ENCODE measurements around the gene KRT78. TPM values are rescaled to one million over a fixed set of nuclear protein-coding genes. Genes with fewer than 3 reads are reported as not detected.

Gene KRT78
- total RNA-seq, 2 experiments from 2014 or later, result not detected

- H3K4me1 ChIP-seq (ENCODE audit: insufficient read depth, low read length, poor library complexity, severe bottlenecking), result no peaks in the 10 kb centered on the region
- no peaks in the 10 kb centered on the region for H3K36me3 ChIP-seq (ENCODE audit: insufficient read depth, low read length)
- no peak overlapping the region for H2AFZ ChIP-seq (ENCODE audit: low read length)
- no peak for DNase-seq (ENCODE audit: low spot score)
- CTCF ChIA-PET (ENCODE audit: unreplicated experiment), result no interaction called here
- no peak overlapping the region for H3K27ac ChIP-seq (ENCODE audit: low read depth, low read length, poor library complexity, severe bottlenecking)
- POLR2A ChIA-PET, result no interaction called here
- H3K79me2 ChIP-seq (ENCODE audit: insufficient read depth, low read depth, low read length), result no peaks in the 10 kb centered on the region
- H4K20me1 ChIP-seq (ENCODE audit: insufficient read depth, low read length), result no peaks in the 10 kb centered on the region
- TF ChIP-seq, protein P1, sequence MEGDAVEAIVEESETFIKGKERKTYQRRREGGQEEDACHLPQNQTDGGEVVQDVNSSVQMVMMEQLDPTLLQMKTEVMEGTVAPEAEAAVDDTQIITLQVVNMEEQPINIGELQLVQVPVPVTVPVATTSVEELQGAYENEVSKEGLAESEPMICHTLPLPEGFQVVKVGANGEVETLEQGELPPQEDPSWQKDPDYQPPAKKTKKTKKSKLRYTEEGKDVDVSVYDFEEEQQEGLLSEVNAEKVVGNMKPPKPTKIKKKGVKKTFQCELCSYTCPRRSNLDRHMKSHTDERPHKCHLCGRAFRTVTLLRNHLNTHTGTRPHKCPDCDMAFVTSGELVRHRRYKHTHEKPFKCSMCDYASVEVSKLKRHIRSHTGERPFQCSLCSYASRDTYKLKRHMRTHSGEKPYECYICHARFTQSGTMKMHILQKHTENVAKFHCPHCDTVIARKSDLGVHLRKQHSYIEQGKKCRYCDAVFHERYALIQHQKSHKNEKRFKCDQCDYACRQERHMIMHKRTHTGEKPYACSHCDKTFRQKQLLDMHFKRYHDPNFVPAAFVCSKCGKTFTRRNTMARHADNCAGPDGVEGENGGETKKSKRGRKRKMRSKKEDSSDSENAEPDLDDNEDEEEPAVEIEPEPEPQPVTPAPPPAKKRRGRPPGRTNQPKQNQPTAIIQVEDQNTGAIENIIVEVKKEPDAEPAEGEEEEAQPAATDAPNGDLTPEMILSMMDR (conservative IDR thresholded peaks at IDR 0.05; ENCODE audit: low read length), result no peak
- no peak for TF ChIP-seq EZH2phosphoT487 (IDR thresholded peaks at IDR 0.05; ENCODE audit: borderline replicate concordance, low read depth, low read length)
- no peak overlapping the region for H3K4me2 ChIP-seq (ENCODE audit: low read length)
- no peaks in the 10 kb centered on the region for H3K9me3 ChIP-seq (ENCODE audit: low read length)
- no peak overlapping the region for H3K4me3 ChIP-seq (ENCODE audit: low read depth, low read length, poor library complexity, severe bottlenecking)
- BruUV-seq (replicated peaks), result no TSS peak
- intact Hi-C loops (cut with micrococcal nuclease; ENCODE audit: unreplicated experiment), result no loop called here
- H3K9me2 ChIP-seq (ENCODE audit: insufficient read depth, low read length), result no peaks in the 10 kb centered on the region
These were observed 29.8 kb downstream of the KRT78 start for GRCh38 chr12:52818887-52819420.

DNA sequence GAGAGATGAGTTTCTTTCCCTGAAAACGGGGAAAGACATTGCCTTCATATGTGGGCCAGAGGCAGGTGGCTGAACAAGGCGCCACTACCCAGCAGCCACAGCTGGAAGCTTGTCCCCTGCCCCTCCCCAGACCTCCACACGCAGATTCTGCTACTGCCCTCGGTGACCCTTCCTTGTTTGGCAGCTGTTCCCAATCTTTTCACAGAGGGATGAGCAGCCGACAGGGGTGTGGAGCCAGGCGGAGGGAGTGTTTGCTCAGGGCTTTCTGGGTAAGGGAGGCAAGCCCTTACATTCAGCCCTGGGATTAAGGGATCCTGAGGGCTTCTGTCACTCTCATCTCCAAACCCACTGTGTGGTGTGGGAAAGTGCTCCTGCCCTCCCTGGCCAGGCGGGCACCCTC lies 30.4 kb downstream of the KRT78 start:
- Histone ChIP-seq H2AFZ (ENCODE audit: low read length) (no peak overlapping the region), H4K20me1 (ENCODE audit: insufficient read depth, low read length) (no peaks in the 10 kb centered on the region), H3K9me3 (ENCODE audit: low read length) (no peaks in the 10 kb centered on the region), H3K36me3 (ENCODE audit: insufficient read depth, low read length) (no peaks in the 10 kb centered on the region), H3K4me2 (ENCODE audit: low read length) (no peak overlapping the region), H3K9me2 (ENCODE audit: insufficient read depth, low read length) (no peaks in the 10 kb centered on the region), H3K79me2 (ENCODE audit: insufficient read depth, low read depth, low read length) (no peaks in the 10 kb centered on the region), H3K27ac (ENCODE audit: low read depth, low read length, poor library complexity, severe bottlenecking) (no peak overlapping the region), H3K4me1 (ENCODE audit: insufficient read depth, low read length, poor library complexity, severe bottlenecking) (no peaks in the 10 kb centered on the region), H3K4me3 (ENCODE audit: low read depth, low read length, poor library complexity, severe bottlenecking) (no peak overlapping the region)
- no peak for TF ChIP-seq EZH2phosphoT487 (IDR thresholded peaks at IDR 0.05; ENCODE audit: borderline replicate concordance, low read depth, low read length)
- TF ChIP-seq, protein P1 (conservative IDR thresholded peaks at IDR 0.05; ENCODE audit: low read length), result no peak
- ChIA-PET CTCF (ENCODE audit: unreplicated experiment) (no interaction called here), POLR2A (interaction anchor here (0.6 kb wide), 1 partner anchor 1897 kb away, joined by 3 read pairs; no protein-coding TSS in a partner anchor)
- no peak for DNase-seq (ENCODE audit: low spot score)
- no TSS peak for BruUV-seq (replicated peaks)
- intact Hi-C loops (cut with micrococcal nuclease; ENCODE audit: unreplicated experiment), result no loop called here

GRCh38 chr12:52817699-52818238 lies 31.0 kb downstream of the KRT78 start:
- ChIA-PET POLR2A (interaction anchor here (0.6 kb wide), 1 partner anchor 1896 kb away, joined by 3 read pairs; no protein-coding TSS in a partner anchor), CTCF (ENCODE audit: unreplicated experiment) (no interaction called here)
- H3K36me3 ChIP-seq (ENCODE audit: insufficient read depth, low read length), result no peaks in the 10 kb centered on the region
- H2AFZ ChIP-seq (ENCODE audit: low read length), result no peak overlapping the region
- H3K9me2 ChIP-seq (ENCODE audit: insufficient read depth, low read length), result no peaks in the 10 kb centered on the region
- TF ChIP-seq EZH2phosphoT487 (IDR thresholded peaks at IDR 0.05; ENCODE audit: borderline replicate concordance, low read depth, low read length), result no peak
- TF ChIP-seq, protein P1 (conservative IDR thresholded peaks at IDR 0.05; ENCODE audit: low read length), result no peak
- no peaks in the 10 kb centered on the region for H4K20me1 ChIP-seq (ENCODE audit: insufficient read depth, low read length)
- no TSS peak for BruUV-seq (replicated peaks)
- intact Hi-C loops (cut with micrococcal nuclease; ENCODE audit: unreplicated experiment), result no loop called here
- no peak overlapping the region for H3K4me2 ChIP-seq (ENCODE audit: low read length)
- H3K9me3 ChIP-seq (ENCODE audit: low read length), result no peaks in the 10 kb centered on the region
- DNase-seq (ENCODE audit: low spot score), result no peak
- H3K4me3 ChIP-seq (ENCODE audit: low read depth, low read length, poor library complexity, severe bottlenecking), result no peak overlapping the region
- no peaks in the 10 kb centered on the region for H3K79me2 ChIP-seq (ENCODE audit: insufficient read depth, low read depth, low read length)
- no peak overlapping the region for H3K27ac ChIP-seq (ENCODE audit: low read depth, low read length, poor library complexity, severe bottlenecking)
- no peaks in the 10 kb centered on the region for H3K4me1 ChIP-seq (ENCODE audit: insufficient read depth, low read length, poor library complexity, severe bottlenecking)
